Measurements from ENCODE around the gene ARVCF. TPM values are rescaled to one million over a fixed set of nuclear protein-coding genes. Genes with fewer than 3 reads are reported as not detected.

ARVCF gene
- total and polyA plus RNA-seq, 9 of the 15 experiments (the other 6 are each of a cell fraction or from before 2014, with no cell fraction given), result 0.03 to 97.4 (median 15.6) TPM

DNA sequence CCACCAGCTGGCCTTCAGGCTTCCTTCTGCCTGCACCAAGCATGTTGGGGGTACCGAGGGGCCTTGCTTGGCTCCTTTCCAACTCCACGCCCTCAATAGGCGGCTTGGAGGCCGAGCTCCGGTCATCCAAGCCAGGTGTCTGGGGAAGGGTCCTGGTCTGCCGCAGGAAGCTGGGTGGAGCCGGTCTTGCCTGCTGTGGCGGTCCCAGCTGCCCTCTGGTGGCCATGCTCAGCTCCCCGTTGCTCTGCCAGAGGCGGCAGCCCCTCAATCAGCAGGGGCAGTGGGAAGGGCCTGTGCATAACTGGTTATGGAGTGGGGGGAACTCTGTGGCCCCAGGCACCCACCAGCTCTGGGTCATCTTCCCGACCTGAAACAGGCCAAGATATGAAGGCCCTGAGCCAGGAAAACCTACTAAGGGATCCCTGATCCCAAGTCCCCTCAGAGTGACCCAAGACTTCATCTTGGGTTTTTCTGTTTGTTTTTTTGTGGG, 3.2 kb downstream of the ARVCF start (continued):
- TF ChIP-seq TRIM25 (IDR thresholded peaks at IDR 0.05; ENCODE audit: borderline replicate concordance) (no peak), ZNF707 (CRISPR knock-in tag; conservative IDR thresholded peaks at IDR 0.05) (0 out of 2 replicates have a peak, but pooled peaks have one; percentile 8), E2F3 (CRISPR knock-in tag; IDR thresholded peaks at IDR 0.05) (peak; percentile 57; the same call in 1 of the 2 replicates), POLR3A (IDR thresholded peaks at IDR 0.05; ENCODE audit: borderline replicate concordance, extremely low read depth, insufficient read depth, insufficient read length) (no peak), MED1 (CRISPR knock-in tag; IDR thresholded peaks at IDR 0.05; ENCODE audit: borderline replicate concordance) (no peak), NCOR1 (IDR thresholded peaks at IDR 0.05) (no peak), ZNF140 (CRISPR knock-in tag; IDR thresholded peaks at IDR 0.05) (no peak), TCF3 (CRISPR knock-in tag; IDR thresholded peaks at IDR 0.05) (no peak), ARID3B (CRISPR knock-in tag; IDR thresholded peaks at IDR 0.05; ENCODE audit: borderline replicate concordance) (no peak), DIDO1 (tag; IDR thresholded peaks at IDR 0.05; ENCODE audit: low read depth) (no peak), ETV5 (CRISPR knock-in tag; IDR thresholded peaks at IDR 0.05; ENCODE audit: low read depth) (no peak), ZNF583 (CRISPR knock-in tag; IDR thresholded peaks at IDR 0.05) (peak; percentile 53; the same call in 1 of the 2 replicates), NFATC3 (IDR thresholded peaks at IDR 0.05) (no peak), YY1 (IDR thresholded peaks at IDR 0.05; ENCODE audit: borderline replicate concordance in 1 of 3, control insufficient read depth in 1 of 3, extremely low read depth in 1 of 3, insufficient read depth in 3 of 3, insufficient read length in 1 of 3, insufficient replicate concordance in 2 of 3, low read depth in 1 of 3, low read length in 2 of 3) (peak in 1 of 3 experiments; percentile 57), TGIF2 (CRISPR knock-in tag; IDR thresholded peaks at IDR 0.05) (no peak), ZFPM2 (CRISPR knock-in tag; IDR thresholded peaks at IDR 0.05) (peak; percentile 74; the same call in 1 of the 2 replicates)
- TF ChIP-seq, protein P1, sequence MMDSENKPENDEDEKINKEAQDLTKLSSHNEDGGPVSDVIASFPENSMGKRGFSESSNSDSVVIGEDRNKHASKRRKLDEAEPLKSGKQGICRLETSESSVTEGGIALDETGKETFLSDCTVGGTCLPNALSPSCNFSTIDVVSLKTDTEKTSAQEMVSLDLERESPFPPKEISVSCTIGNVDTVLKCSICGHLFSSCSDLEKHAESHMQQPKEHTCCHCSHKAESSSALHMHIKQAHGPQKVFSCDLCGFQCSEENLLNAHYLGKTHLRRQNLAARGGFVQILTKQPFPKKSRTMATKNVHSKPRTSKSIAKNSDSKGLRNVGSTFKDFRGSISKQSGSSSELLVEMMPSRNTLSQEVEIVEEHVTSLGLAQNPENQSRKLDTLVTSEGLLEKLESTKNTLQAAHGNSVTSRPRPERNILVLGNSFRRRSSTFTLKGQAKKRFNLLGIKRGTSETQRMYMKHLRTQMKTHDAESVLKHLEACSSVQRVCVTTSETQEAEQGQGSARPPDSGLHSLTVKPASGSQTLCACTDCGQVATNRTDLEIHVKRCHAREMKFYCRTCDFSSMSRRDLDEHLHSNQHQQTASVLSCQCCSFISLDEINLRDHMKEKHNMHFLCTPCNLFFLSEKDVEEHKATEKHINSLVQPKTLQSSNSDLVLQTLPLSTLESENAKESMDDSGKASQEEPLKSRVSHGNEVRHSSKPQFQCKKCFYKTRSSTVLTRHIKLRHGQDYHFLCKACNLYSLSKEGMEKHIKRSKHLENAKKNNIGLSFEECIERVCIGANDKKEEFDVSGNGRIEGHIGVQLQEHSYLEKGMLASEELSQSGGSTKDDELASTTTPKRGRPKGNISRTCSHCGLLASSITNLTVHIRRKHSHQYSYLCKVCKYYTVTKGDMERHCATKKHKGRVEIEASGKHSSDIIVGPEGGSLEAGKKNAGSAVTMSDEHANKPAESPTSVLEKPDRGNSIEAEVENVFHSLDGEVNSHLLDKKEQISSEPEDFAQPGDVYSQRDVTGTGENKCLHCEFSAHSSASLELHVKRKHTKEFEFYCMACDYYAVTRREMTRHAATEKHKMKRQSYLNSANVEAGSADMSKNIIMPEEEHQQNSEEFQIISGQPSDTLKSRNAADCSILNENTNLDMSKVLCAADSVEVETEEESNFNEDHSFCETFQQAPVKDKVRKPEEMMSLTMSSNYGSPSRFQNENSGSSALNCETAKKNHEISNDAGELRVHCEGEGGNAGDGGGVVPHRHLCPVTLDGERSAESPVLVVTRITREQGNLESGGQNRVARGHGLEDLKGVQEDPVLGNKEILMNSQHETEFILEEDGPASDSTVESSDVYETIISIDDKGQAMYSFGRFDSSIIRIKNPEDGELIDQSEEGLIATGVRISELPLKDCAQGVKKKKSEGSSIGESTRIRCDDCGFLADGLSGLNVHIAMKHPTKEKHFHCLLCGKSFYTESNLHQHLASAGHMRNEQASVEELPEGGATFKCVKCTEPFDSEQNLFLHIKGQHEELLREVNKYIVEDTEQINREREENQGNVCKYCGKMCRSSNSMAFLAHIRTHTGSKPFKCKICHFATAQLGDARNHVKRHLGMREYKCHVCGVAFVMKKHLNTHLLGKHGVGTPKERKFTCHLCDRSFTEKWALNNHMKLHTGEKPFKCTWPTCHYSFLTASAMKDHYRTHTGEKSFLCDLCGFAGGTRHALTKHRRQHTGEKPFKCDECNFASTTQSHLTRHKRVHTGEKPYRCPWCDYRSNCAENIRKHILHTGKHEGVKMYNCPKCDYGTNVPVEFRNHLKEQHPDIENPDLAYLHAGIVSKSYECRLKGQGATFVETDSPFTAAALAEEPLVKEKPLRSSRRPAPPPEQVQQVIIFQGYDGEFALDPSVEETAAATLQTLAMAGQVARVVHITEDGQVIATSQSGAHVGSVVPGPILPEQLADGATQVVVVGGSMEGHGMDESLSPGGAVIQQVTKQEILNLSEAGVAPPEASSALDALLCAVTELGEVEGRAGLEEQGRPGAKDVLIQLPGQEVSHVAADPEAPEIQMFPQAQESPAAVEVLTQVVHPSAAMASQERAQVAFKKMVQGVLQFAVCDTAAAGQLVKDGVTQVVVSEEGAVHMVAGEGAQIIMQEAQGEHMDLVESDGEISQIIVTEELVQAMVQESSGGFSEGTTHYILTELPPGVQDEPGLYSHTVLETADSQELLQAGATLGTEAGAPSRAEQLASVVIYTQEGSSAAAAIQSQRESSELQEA (IDR thresholded peaks at IDR 0.05; ENCODE audit: low read depth), result no peak

Measured in K562 (cell line).